Body of pancreas (tissue), 4 donors: Measurements from ENCODE around the gene LPP.

Source experiments
- CTCF ChIP-seq, 7 experiments: fragments of 450-650 bp in 4 of 7; fragments of 200-600 bp in 3 of 7; sonication (generic) in 3 of 7; IDR thresholded peaks; one replicate each; pipeline ENCODE4 v1.5.1; 2016 to 2019; ENCODE audit warnings: antibody characterized with exemption in 7 of 7
- POLR2A ChIP-seq, 3 donors: fragments of 450-650 bp; IDR thresholded peaks; one replicate each; pipeline ENCODE4 v1.6.1; 2016; ENCODE audit warnings: antibody characterized with exemption in 3 of 3, mild to moderate bottlenecking in 2 of 3

GRCh38 chr3:188680605-188681004 lies 526.6 kb downstream of the LPP start:
- no peak for TF ChIP-seq CTCF (IDR thresholded peaks at IDR 0.05)
- no peak for TF ChIP-seq POLR2A (IDR thresholded peaks at IDR 0.05)
